SJCRH30 (cell line): Measurements from ENCODE around the gene KLK14. TPM values are rescaled to one million over a fixed set of nuclear protein-coding genes. Genes with fewer than 3 reads are reported as not detected.

Experiments used
- DNase-seq, 2 experiments: peaks; one replicate each; pipeline ENCODE4 v3.0.0-alpha.2; 2015 to 2020
- H3K27ac ChIP-seq: fragments of 250-450 bp; sonication (Bioruptor Pico); 2 replicates; pipeline ENCODE4 v1.5.1; 2020; ENCODE audit warnings: mild to moderate bottlenecking, moderate library complexity
- H3K27me3 ChIP-seq: fragments of 250-450 bp; sonication (Bioruptor Pico); 2 replicates; pipeline ENCODE4 v1.5.1; 2020; ENCODE audit warnings: mild to moderate bottlenecking, moderate library complexity
- H3K36me3 ChIP-seq: fragments of 250-450 bp; sonication (Bioruptor Pico); 2 replicates; pipeline ENCODE4 v1.5.1; 2020; ENCODE audit warnings: mild to moderate bottlenecking, moderate library complexity
- H3K4me1 ChIP-seq: fragments of 250-450 bp; sonication (Bioruptor Pico); 2 replicates; pipeline ENCODE4 v1.5.1; 2020; ENCODE audit warnings: mild to moderate bottlenecking, moderate library complexity
- H3K4me3 ChIP-seq: fragments of 250-450 bp; sonication (Bioruptor Pico); 2 replicates; pipeline ENCODE4 v1.5.1; 2020; ENCODE audit warnings: mild to moderate bottlenecking, moderate library complexity
- H3K9me3 ChIP-seq: fragments of 250-450 bp; sonication (Bioruptor Pico); replicated peaks from 2 replicates; pipeline ENCODE4 v1.5.1; 2020; ENCODE audit warnings: mild to moderate bottlenecking, moderate library complexity
- total RNA-seq: library from RNA; depleted of rRNA; stranded (reverse); fragments of >200 nt; shearing (Covaris generic); gene quantifications from 2 replicates; pipeline ENCODE4 v1.2.3, GENCODE V29; 2014

Gene KLK14
- total RNA-seq, 1 experiment from 2014 or later: not detected

- H3K4me3 ChIP-seq: no peak overlapping the region
- H3K27me3 ChIP-seq: peaks cover 16% of the 10 kb centered on the region; the same call in 1 of the 2 replicates
Observed at GRCh38 chr19:51119611-51120010, 36.9 kb upstream of the KLK14 start.

GRCh38 chr19:51119101-51119500 is 36.4 kb upstream of the KLK14 start:
- no peak for DNase-seq
- Histone ChIP-seq H3K9me3 (no peaks in the 10 kb centered on the region), H3K27me3 (peaks cover 16% of the 10 kb centered on the region; the same call in 1 of the 2 replicates), H3K4me3 (no peak overlapping the region), H3K36me3 (no peaks in the 10 kb centered on the region), H3K4me1 (no peaks in the 10 kb centered on the region), H3K27ac (no peak overlapping the region)

More at GRCh38 chr19:51119611-51120010, 36.9 kb upstream of the KLK14 start:
- H3K4me1 ChIP-seq: no peaks in the 10 kb centered on the region
- H3K27ac ChIP-seq: no peak overlapping the region
- no peaks in the 10 kb centered on the region for H3K36me3 ChIP-seq
- DNase-seq: no peak
- H3K9me3 ChIP-seq: no peaks in the 10 kb centered on the region

- peaks cover 22% of the 10 kb centered on the region; the same call in 1 of the 2 replicates for H3K27me3 ChIP-seq
- H3K36me3 ChIP-seq: no peaks in the 10 kb centered on the region
- H3K4me3 ChIP-seq: no peak overlapping the region
- no peak overlapping the region for H3K27ac ChIP-seq
- no peaks in the 10 kb centered on the region for H3K9me3 ChIP-seq
- no peaks in the 10 kb centered on the region for H3K4me1 ChIP-seq
- DNase-seq: no peak
Observed at GRCh38 chr19:51116736-51117286, 34.1 kb upstream of the KLK14 start.

DNA sequence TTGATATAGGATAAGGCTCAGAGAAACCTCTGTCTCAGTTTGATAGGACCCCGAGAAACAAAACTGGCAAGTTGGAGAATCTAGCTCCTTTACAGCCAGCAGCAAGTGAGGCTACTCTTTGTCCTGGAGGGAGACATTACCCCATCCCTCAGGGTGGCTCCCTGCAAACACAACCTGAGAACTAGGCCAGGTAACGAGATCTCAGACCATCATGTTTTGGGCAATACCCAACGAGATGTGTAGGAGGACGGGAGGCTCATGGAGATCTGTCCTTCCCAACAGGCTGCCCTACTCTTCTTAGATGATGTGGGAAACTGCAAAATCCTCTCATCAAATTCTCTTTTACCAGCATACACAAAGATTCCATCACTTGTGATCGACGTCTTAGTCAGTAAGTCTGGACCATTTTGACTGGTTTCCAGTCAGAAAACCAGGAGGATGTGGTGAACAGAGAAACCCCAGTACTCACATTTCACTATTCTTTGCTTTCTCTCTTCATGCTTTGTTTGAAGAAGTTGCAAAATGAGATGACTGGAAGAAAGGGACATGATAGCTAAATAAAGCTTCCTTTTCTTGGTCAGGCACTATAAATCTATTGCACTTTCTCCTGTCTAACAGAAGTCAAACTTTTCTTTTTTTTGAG is 31.5 kb upstream of the KLK14 start:
- Histone ChIP-seq H3K27ac (no peak overlapping the region), H3K27me3 (peaks cover 16% of the 10 kb centered on the region; the same call in 1 of the 2 replicates), H3K4me3 (no peak overlapping the region), H3K9me3 (no peaks in the 10 kb centered on the region), H3K4me1 (no peaks in the 10 kb centered on the region), H3K36me3 (no peaks in the 10 kb centered on the region)
- no peak for DNase-seq

DNA sequence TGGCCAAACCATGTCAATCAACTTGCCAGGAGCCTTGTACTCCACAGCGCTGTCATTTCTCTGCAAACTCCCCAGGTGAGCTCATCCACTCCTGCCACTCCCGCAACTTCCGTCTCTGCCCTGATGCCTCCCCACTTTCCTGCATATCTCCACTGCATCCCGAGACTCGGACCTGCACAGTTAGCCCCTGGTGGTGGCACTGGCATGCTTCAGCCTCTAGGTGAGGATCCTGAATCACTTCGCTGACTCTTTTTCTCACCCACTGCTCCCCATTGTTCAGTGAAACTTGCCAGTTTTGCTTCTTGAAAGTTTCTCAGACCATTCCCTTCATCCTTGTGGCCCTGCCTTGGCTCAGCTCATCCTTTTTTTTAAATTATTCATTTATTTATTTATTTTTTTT is 28.9 kb upstream of the KLK14 start:
- no peaks in the 10 kb centered on the region for H3K4me1 ChIP-seq
- no peak for DNase-seq
- H3K36me3 ChIP-seq: no peaks in the 10 kb centered on the region
- no peaks in the 10 kb centered on the region for H3K9me3 ChIP-seq
- H3K4me3 ChIP-seq: no peak overlapping the region
- no peak overlapping the region for H3K27ac ChIP-seq
- H3K27me3 ChIP-seq: peaks cover 16% of the 10 kb centered on the region; the same call in 1 of the 2 replicates

DNA sequence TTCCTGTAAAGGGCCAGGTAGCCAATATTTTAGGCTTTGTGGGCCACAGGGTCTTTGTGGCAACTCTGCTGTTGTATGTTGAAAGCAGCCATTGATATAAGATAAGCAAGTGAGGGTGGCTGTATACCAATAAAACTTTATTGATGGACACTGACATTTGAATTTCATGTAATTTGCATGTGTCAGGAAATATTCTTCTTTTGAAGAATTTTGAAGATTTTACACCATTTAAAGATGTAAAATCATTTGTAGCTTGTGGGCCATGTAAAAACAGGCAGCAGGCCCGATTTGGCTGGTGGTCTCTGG is 27.9 kb upstream of the KLK14 start:
- H3K4me3 ChIP-seq: no peak overlapping the region
- H3K27me3 ChIP-seq: peaks cover 11% of the 10 kb centered on the region; the same call in 1 of the 2 replicates
- H3K4me1 ChIP-seq: no peaks in the 10 kb centered on the region
- H3K36me3 ChIP-seq: no peaks in the 10 kb centered on the region
- no peak overlapping the region for H3K27ac ChIP-seq
- DNase-seq: no peak
- no peaks in the 10 kb centered on the region for H3K9me3 ChIP-seq

GRCh38 chr19:51108805-51109146 is 26.1 kb upstream of the KLK14 start:
- DNase-seq: no peak
- H3K27ac ChIP-seq: no peak overlapping the region
- no peaks in the 10 kb centered on the region for H3K9me3 ChIP-seq
- H3K4me3 ChIP-seq: peak overlapping the region; percentile 87
- no peaks in the 10 kb centered on the region for H3K4me1 ChIP-seq
- peaks cover 6% of the 10 kb centered on the region; the same call in 1 of the 2 replicates for H3K27me3 ChIP-seq
- H3K36me3 ChIP-seq: no peaks in the 10 kb centered on the region

- Histone ChIP-seq H3K4me1 (no peaks in the 10 kb centered on the region), H3K9me3 (no peaks in the 10 kb centered on the region), H3K27me3 (peaks cover 3% of the 10 kb centered on the region; the same call in 1 of the 2 replicates), H3K4me3 (peak within 1 kb of the TSS; percentile 87), H3K27ac (peak within 1 kb of the TSS; percentile 78), H3K36me3 (no peaks in the 10 kb centered on the region)
- peak; percentile 98 for DNase-seq
Observed at GRCh38 chr19:51108066-51108804, 25.5 kb upstream of the KLK14 start, which contains the start of gene CTU1. TSS of gene CTU1 (minus strand) at chr19:51108409. CDS start at chr19:51104569, 3,840 bp downstream.

DNA sequence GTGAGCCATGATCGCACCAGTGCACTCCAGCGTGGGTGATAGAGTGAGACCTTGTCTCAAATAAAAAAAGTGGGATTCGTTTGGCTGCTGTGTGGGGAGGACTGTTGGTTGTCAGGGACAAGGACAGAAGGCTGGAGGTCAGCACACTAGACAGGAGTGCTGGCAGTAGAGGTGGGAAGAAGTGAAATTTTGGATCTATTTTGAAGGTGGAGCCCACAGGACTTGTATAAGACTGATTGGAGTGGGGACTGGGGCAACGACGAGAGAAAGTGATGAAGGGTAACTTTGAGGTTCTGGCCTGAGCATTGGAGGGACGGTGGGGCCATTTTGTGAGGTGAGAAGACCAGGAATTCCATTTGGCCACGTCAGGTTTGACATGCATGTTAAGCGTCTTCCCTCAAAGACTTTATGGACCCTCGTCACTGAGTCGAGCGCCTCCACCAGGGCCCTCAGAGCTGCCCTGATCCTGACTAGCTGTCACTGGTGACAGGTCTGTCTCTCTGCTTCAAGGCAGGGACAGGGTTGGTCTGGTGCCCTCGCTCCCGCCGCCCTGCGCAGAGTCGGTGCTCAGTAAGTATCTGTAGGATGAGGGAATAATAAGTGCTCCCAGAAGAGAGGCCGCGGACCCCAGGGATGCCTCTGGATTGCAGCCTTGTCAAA is 24.8 kb upstream of the KLK14 start:
- Histone ChIP-seq H3K4me1 (no peaks in the 10 kb centered on the region), H3K9me3 (no peaks in the 10 kb centered on the region), H3K27ac (peak overlapping the region; percentile 78), H3K27me3 (no peaks in the 10 kb centered on the region; the same call in 1 of the 2 replicates), H3K4me3 (peak overlapping the region; percentile 87), H3K36me3 (0 out of 2 replicates have a peak, but pooled peaks cover 4% of the 10 kb centered on the region)
- DNase-seq: peak; percentile 26 to 35

- H3K36me3 ChIP-seq: peaks cover 11% of the 10 kb centered on the region; the same call in 1 of the 2 replicates
- no peaks in the 10 kb centered on the region for H3K4me1 ChIP-seq
- H3K27me3 ChIP-seq: no peaks in the 10 kb centered on the region
- no peak for DNase-seq
- no peak overlapping the region for H3K27ac ChIP-seq
- no peak overlapping the region for H3K4me3 ChIP-seq
- no peaks in the 10 kb centered on the region for H3K9me3 ChIP-seq
Observed at GRCh38 chr19:51103926-51104341, 21.2 kb upstream of the KLK14 start.

GRCh38 chr19:51102991-51103390 is 20.3 kb upstream of the KLK14 start:
- no peaks in the 10 kb centered on the region for H3K27me3 ChIP-seq
- no peaks in the 10 kb centered on the region for H3K9me3 ChIP-seq
- DNase-seq: no peak
- no peak overlapping the region for H3K27ac ChIP-seq
- peaks cover 11% of the 10 kb centered on the region; the same call in 1 of the 2 replicates for H3K36me3 ChIP-seq
- no peak overlapping the region for H3K4me3 ChIP-seq
- no peaks in the 10 kb centered on the region for H3K4me1 ChIP-seq

DNA sequence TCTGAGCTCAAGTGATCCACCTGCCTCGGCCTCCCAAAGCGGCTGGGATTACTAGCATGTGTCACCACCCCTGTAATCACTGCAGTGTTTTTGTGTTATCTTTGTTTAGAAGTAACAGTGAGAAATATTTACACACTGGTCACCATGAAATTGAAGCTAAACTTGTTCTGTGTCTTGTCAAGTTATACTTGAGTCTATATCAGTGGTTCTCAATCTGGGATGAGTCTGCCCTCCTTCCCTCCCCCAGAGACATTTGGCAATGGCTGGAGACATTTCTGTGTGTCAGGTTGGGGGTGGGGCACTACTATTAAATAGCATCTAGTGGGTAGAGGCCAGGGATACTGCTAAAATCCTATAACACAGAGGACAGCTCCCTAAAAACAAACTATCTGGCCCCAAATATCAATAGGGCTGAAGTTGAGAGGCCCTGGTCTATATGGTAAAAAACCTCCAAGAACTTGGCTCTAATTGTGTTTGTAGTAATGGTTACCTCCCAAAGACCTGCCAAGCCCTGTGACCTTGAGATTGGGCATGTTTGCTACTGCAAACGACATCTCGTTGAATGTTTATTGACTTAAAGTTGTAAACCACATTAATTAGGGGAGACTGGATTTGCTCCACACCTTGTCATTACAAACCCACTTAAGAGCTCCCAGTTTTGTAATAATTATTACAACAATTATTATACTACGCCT is 18.6 kb upstream of the KLK14 start:
- Histone ChIP-seq H3K36me3 (peaks cover 11% of the 10 kb centered on the region; the same call in 1 of the 2 replicates), H3K4me1 (no peaks in the 10 kb centered on the region), H3K9me3 (no peaks in the 10 kb centered on the region), H3K27ac (no peak overlapping the region), H3K27me3 (no peaks in the 10 kb centered on the region), H3K4me3 (no peak overlapping the region)
- DNase-seq: no peak

DNA sequence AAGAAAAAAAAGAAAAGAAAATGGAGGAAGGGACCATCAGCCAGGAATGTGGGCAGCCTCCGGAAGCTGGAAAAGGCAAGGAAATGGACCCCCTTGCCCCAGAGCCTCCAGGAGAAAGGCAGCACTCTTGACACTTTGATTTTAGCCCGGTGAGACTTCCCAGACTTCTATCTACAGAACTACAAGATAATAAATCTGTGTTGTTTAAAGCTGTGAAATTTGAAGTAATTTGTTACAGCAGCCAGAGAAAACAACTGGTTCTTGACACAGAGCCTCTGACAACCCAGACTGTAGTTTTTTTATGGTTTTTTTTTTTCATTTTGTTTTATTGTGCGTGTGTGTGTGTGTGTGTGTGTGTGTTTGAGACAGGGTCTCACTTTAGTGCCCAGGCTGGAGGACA is 17.9 kb upstream of the KLK14 start:
- no peak overlapping the region for H3K27ac ChIP-seq
- no peaks in the 10 kb centered on the region for H3K4me1 ChIP-seq
- no peak for DNase-seq
- H3K9me3 ChIP-seq: no peaks in the 10 kb centered on the region
- H3K27me3 ChIP-seq: no peaks in the 10 kb centered on the region
- peaks cover 11% of the 10 kb centered on the region; the same call in 1 of the 2 replicates for H3K36me3 ChIP-seq
- no peak overlapping the region for H3K4me3 ChIP-seq

GRCh38 chr19:51099047-51099382 is 16.3 kb upstream of the KLK14 start:
- Histone ChIP-seq H3K4me3 (no peak overlapping the region), H3K4me1 (no peaks in the 10 kb centered on the region), H3K9me3 (no peaks in the 10 kb centered on the region), H3K36me3 (peaks cover 11% of the 10 kb centered on the region; the same call in 1 of the 2 replicates), H3K27me3 (no peaks in the 10 kb centered on the region), H3K27ac (no peak overlapping the region)
- DNase-seq: no peak
